H9 (cell line): Measurements from ENCODE around the gene CNNM4. TPM values are rescaled to one million over a fixed set of nuclear protein-coding genes. Genes with fewer than 3 reads are reported as not detected.

ENCODE experiments used
- DNase-seq: peaks from one replicate; pipeline ENCODE4 v3.0.0-alpha.2; 2017
- H2AFZ ChIP-seq: one replicate; pipeline ENCODE4 v1.6.1; 2013; ENCODE audit warnings: mild to moderate bottlenecking, low read length, control low read depth, moderate library complexity
- H2AK5ac ChIP-seq: 2 replicates; pipeline ENCODE4 v1.6.1; 2013; ENCODE audit warnings: low read length, control low read depth, mixed read lengths; ENCODE audit not compliant: insufficient read length
- H2BK120ac ChIP-seq: one replicate; pipeline ENCODE4 v1.6.1; 2013; ENCODE audit warnings: low read depth, mild to moderate bottlenecking, low read length, control low read depth, inconsistent platforms; ENCODE audit not compliant: poor library complexity, severe bottlenecking
- H2BK12ac ChIP-seq: 2 replicates; pipeline ENCODE4 v1.6.1; 2013; ENCODE audit warnings: low read length, control low read depth, mixed read lengths, low read depth; ENCODE audit not compliant: insufficient read length
- H2BK15ac ChIP-seq: 2 replicates; pipeline ENCODE4 v1.6.1; 2013; ENCODE audit warnings: low read depth, low read length, control low read depth
- H2BK20ac ChIP-seq: one replicate; pipeline ENCODE4 v1.6.1; 2013; ENCODE audit warnings: low read depth, mild to moderate bottlenecking, low read length, control low read depth, inconsistent platforms; ENCODE audit not compliant: poor library complexity, severe bottlenecking
- H2BK5ac ChIP-seq: 2 replicates; pipeline ENCODE4 v1.6.1; 2013; ENCODE audit warnings: low read length, control low read depth, mixed read lengths; ENCODE audit not compliant: insufficient read length
- H3K14ac ChIP-seq: 2 replicates; pipeline ENCODE4 v1.6.1; 2013; ENCODE audit warnings: low read length, control low read depth; ENCODE audit not compliant: insufficient read depth
- H3K18ac ChIP-seq: 2 replicates; pipeline ENCODE4 v1.6.1; 2013; ENCODE audit warnings: low read depth, mild to moderate bottlenecking, mixed read lengths, low read length, control low read depth; ENCODE audit not compliant: insufficient read length
- H3K23ac ChIP-seq: 2 replicates; pipeline ENCODE4 v1.6.1; 2013; ENCODE audit warnings: low read length, control low read depth, mixed read lengths, low read depth; ENCODE audit not compliant: insufficient read length
- H3K23me2 ChIP-seq: 2 replicates; pipeline ENCODE4 v1.6.1; 2013; ENCODE audit warnings: low read depth, mild to moderate bottlenecking, mixed read lengths, low read length, control low read depth; ENCODE audit not compliant: insufficient read length, poor library complexity, severe bottlenecking
- H3K27ac ChIP-seq: 2 replicates; pipeline ENCODE4 v1.5.1; 2013; ENCODE audit warnings: low read length, control low read depth, mixed read lengths, low read depth; ENCODE audit not compliant: insufficient read length
- H3K27me3 ChIP-seq: 2 replicates; pipeline ENCODE4 v1.6.1; 2013; ENCODE audit warnings: low read length, control low read depth, inconsistent platforms; ENCODE audit not compliant: insufficient read depth
- H3K4ac ChIP-seq: 2 replicates; pipeline ENCODE4 v1.6.1; 2013; ENCODE audit warnings: low read depth, mild to moderate bottlenecking, control low read depth, inconsistent platforms, low read length, moderate library complexity
- H3K4me1 ChIP-seq: 2 replicates; pipeline ENCODE4 v1.6.1; 2013; ENCODE audit warnings: low read length, control low read depth, inconsistent platforms; ENCODE audit not compliant: insufficient read depth
- H3K4me2 ChIP-seq: 2 replicates; pipeline ENCODE4 v1.6.1; 2013; ENCODE audit warnings: low read length, control low read depth, mixed read lengths; ENCODE audit not compliant: insufficient read length, insufficient read depth
- H3K56ac ChIP-seq: 2 replicates; pipeline ENCODE4 v1.6.1; 2013; ENCODE audit warnings: low read depth, mild to moderate bottlenecking, mixed read lengths, low read length, control low read depth; ENCODE audit not compliant: insufficient read length
- H3K79me1 ChIP-seq: 2 replicates; pipeline ENCODE4 v1.6.1; 2013; ENCODE audit warnings: low read depth, mild to moderate bottlenecking, moderate library complexity, low read length, control low read depth, inconsistent platforms; ENCODE audit not compliant: insufficient read depth, poor library complexity, severe bottlenecking
- H3K79me2 ChIP-seq: 2 replicates; pipeline ENCODE4 v1.6.1; 2013; ENCODE audit warnings: low read length, control low read depth, inconsistent platforms; ENCODE audit not compliant: insufficient read depth
- H3K9ac ChIP-seq: 2 replicates; pipeline ENCODE4 v1.6.1; 2013; ENCODE audit warnings: low read length, control low read depth, mixed read lengths; ENCODE audit not compliant: insufficient read length; ENCODE audit errors: extremely low read depth
- H3K9me3 ChIP-seq: one replicate; pipeline ENCODE4 v1.6.1; 2013; ENCODE audit warnings: low read depth, low read length, inconsistent platforms; ENCODE audit not compliant: control insufficient read depth
- H3T11ph ChIP-seq: one replicate; pipeline ENCODE4 v1.6.1; 2013; ENCODE audit warnings: mild to moderate bottlenecking, low read length, control low read depth, inconsistent platforms
- H4K20me1 ChIP-seq: one replicate; pipeline ENCODE4 v1.6.1; 2013; ENCODE audit not compliant: control insufficient read depth, insufficient read length, insufficient read depth
- H4K5ac ChIP-seq: 2 replicates; pipeline ENCODE4 v1.6.1; 2013; ENCODE audit warnings: low read depth, mild to moderate bottlenecking, mixed read lengths, low read length, control low read depth; ENCODE audit not compliant: insufficient read length
- H4K8ac ChIP-seq: replicated peaks from 2 replicates; pipeline ENCODE4 v1.6.1; 2013; ENCODE audit warnings: low read length, control low read depth, mixed read lengths, low read depth; ENCODE audit not compliant: insufficient read length
- H4K91ac ChIP-seq: 2 replicates; pipeline ENCODE4 v1.6.1; 2013; ENCODE audit warnings: low read depth, mild to moderate bottlenecking, moderate library complexity, mixed read lengths, low read length, control low read depth; ENCODE audit not compliant: insufficient read length
- H3K27ac Mint-ChIP-seq, 3 experiments: 2 replicates in 2 of 3; 3 replicates in 1 of 3; pipeline ENCODE4 v1.8.0; 2020 to 2021; ENCODE audit warnings: mixed read lengths in 3 of 3, mild to moderate bottlenecking in 1 of 3, moderate library complexity in 1 of 3
- H3K27me3 Mint-ChIP-seq: 2 replicates; pipeline ENCODE4 v1.8.0; 2021; ENCODE audit warnings: low read depth, mild to moderate bottlenecking, moderate library complexity, mixed read lengths
- H3K36me3 Mint-ChIP-seq, 3 experiments: 2 replicates in 2 of 3; 3 replicates in 1 of 3; pipeline ENCODE4 v1.8.0; 2020 to 2021; ENCODE audit warnings: low read depth in 3 of 3, mixed read lengths in 3 of 3; ENCODE audit not compliant: insufficient read depth in 1 of 3
- H3K4me1 Mint-ChIP-seq, 2 experiments: 2 replicates each; pipeline ENCODE4 v1.8.0; 2020; ENCODE audit warnings: mixed read lengths in 2 of 2
- H3K4me3 Mint-ChIP-seq, 2 experiments: 2 replicates in 1 of 2; 3 replicates in 1 of 2; pipeline ENCODE4 v1.8.0; 2020 to 2021; ENCODE audit warnings: mild to moderate bottlenecking in 2 of 2, mixed read lengths in 2 of 2, moderate library complexity in 1 of 2
- H3K9me3 Mint-ChIP-seq, 2 experiments: 2 replicates in 1 of 2; 3 replicates in 1 of 2; pipeline ENCODE4 v1.8.0; 2020; ENCODE audit warnings: mild to moderate bottlenecking in 2 of 2, mixed read lengths in 2 of 2, moderate library complexity in 1 of 2
- WGBS: extraction: QIAGEN DNeasy Blood & Tissue Kit; methylation state at CpG from one replicate; pipeline ENCODE4 v1.1.7; 2013; ENCODE audit warnings: missing lambda C conversion rate, low lambda C conversion rate, mixed read lengths; ENCODE audit not compliant: insufficient read length; ENCODE audit errors: extremely low coverage; 5-methylcytosine and 5-hydroxymethylcytosine counted together
- total RNA-seq: library from RNA; stranded (reverse); gene quantifications from 2 replicates; pipeline ENCODE4 v1.2.1, GENCODE V29; 2021
- TF ChIP-seq, protein P1 (sequence below): fragments of 200-600 bp; sonication (generic); conservative IDR thresholded peaks from 3 replicates; pipeline ENCODE4 v1.8.0; 2021; ENCODE audit warnings: antibody characterized with exemption, mild to moderate bottlenecking

Gene CNNM4
- total RNA-seq, 1 experiment from 2014 or later: 8.5 TPM

DNA sequence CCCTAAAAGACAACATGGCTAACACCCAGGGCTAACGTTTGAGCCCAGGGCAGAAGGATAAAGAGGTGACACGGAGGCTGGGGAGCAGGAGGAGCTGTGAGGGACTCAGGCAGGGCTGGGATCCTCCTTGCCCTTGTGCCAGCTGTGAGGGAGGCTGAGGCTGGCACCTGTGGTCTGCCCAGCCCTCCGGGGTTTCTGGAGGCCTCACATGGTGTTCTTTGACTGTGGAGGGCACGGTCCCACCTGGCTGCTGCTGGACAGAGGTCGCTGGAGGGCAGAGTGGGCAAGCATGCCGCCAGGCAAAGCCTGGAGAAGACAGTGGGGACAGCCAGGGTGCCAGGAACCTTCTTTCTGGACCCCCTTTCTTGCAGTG, 28.5 kb downstream of the CNNM4 start:
- Histone ChIP-seq H3K4me1 (no peaks in the 10 kb centered on the region), H3K79me2 (no peaks in the 10 kb centered on the region), H3K4ac (no peak overlapping the region), H3K9ac (no peak overlapping the region), H2BK20ac (no peak overlapping the region), H4K5ac (no peak overlapping the region), H2BK120ac (no peak overlapping the region), H2BK12ac (no peak overlapping the region), H3K79me1 (no peaks in the 10 kb centered on the region), H2BK15ac (no peak overlapping the region), H3T11ph (no peak overlapping the region), H3K23ac (no peak overlapping the region), H3K9me3 (no peaks in the 10 kb centered on the region), H3K27me3 (no peaks in the 10 kb centered on the region), H4K20me1 (no peaks in the 10 kb centered on the region), H3K27ac (no peak overlapping the region), H3K4me2 (no peak overlapping the region), H2BK5ac (no peak overlapping the region), H4K91ac (no peak overlapping the region), H2AFZ (no peak overlapping the region), H2AK5ac (no peak overlapping the region), H3K18ac (no peak overlapping the region), H3K23me2 (no peaks in the 10 kb centered on the region), H3K56ac (no peak overlapping the region), H4K8ac (no peak overlapping the region), H3K14ac (no peak overlapping the region; the same call in 1 of the 2 replicates)
- TF ChIP-seq, protein P1, sequence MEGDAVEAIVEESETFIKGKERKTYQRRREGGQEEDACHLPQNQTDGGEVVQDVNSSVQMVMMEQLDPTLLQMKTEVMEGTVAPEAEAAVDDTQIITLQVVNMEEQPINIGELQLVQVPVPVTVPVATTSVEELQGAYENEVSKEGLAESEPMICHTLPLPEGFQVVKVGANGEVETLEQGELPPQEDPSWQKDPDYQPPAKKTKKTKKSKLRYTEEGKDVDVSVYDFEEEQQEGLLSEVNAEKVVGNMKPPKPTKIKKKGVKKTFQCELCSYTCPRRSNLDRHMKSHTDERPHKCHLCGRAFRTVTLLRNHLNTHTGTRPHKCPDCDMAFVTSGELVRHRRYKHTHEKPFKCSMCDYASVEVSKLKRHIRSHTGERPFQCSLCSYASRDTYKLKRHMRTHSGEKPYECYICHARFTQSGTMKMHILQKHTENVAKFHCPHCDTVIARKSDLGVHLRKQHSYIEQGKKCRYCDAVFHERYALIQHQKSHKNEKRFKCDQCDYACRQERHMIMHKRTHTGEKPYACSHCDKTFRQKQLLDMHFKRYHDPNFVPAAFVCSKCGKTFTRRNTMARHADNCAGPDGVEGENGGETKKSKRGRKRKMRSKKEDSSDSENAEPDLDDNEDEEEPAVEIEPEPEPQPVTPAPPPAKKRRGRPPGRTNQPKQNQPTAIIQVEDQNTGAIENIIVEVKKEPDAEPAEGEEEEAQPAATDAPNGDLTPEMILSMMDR: no peak
- Mint-ChIP-seq H3K36me3 (no peaks in the 10 kb centered on the region; a peak in 2 of 7 replicates), H3K4me3 (no peak overlapping the region), H3K27ac (peak overlapping the region in 2 of 3 experiments; percentile 58 to 98; a peak in 4 of 7 replicates), H3K27me3 (no peaks in the 10 kb centered on the region), H3K4me1 (peaks cover 7 to 13% of the 10 kb centered on the region in 2 experiments), H3K9me3 (no peaks in the 10 kb centered on the region)
- no peak for DNase-seq
- no CpG with 5 or more reads among the region's 6 CpGs for WGBS
